HCT116 (cell line): ENCODE measurements around the gene COL12A1. TPM values are rescaled to one million over a fixed set of nuclear protein-coding genes. Genes with fewer than 3 reads are reported as not detected.

Experiments
- ATAC-seq: fragments of 200-7000 bp; cut with Tn5 transposase; 2 replicates; pipeline ENCODE4 v1.9.1; 2020; ENCODE audit warnings: mild to moderate bottlenecking, moderate library complexity
- BruUV-seq: library from RNA; stranded (reverse); fragments of 400-500 nt; replicated peaks from 2 replicates; lab custom pipeline; 2021; lab: Mats Ljungman, UMichigan
- CTCF ChIA-PET: fragments of 300-600 bp; sonication (Branson Sonifier 250); formaldehyde crosslinking; loops from one replicate; lab custom pipeline; 2021; ENCODE audit warnings: antibody characterized with exemption; lab: Charles Lee
- POLR2A ChIA-PET: fragments of 300-600, 350-600 bp; sonication (Branson Sonifier 250); formaldehyde crosslinking; loops from one replicate; lab custom pipeline; 2021; ENCODE audit warnings: antibody characterized with exemption; lab: Charles Lee
- RAD21 ChIA-PET, 2 experiments: fragments of 300-600 bp; sonication (Branson Sonifier 250); formaldehyde crosslinking; loops; one replicate each; lab custom pipeline; 2023; ENCODE audit warnings: low total read pairs in 2 of 2; ENCODE audit not compliant: uncharacterized antibody in 2 of 2, unreplicated experiment in 2 of 2, low non-redundant PET in 1 of 2; lab: Charles Lee
- DNase-seq: peaks from one replicate; pipeline ENCODE4 v3.0.0-alpha.2; 2010; ENCODE audit warnings: low read depth, low spot score
- H2AFZ ChIP-seq: fragments of 200-600 bp; shearing (Covaris generic), sonication (generic); 2 replicates; pipeline ENCODE4 v1.6.1; 2017; ENCODE audit warnings: low read depth, mixed run types, mixed read lengths, antibody characterized with exemption, low read length; ENCODE audit not compliant: poor library complexity, severe bottlenecking
- H3K27ac ChIP-seq: 2 replicates; pipeline ENCODE4 v1.5.1; 2012; ENCODE audit warnings: low read depth, low read length
- H3K27me3 ChIP-seq: fragments of 200-600 bp; sonication (generic); 2 replicates; pipeline ENCODE4 v1.6.1; 2016; ENCODE audit warnings: mixed run types, low read length, mixed read lengths; ENCODE audit not compliant: insufficient read depth
- H3K36me3 ChIP-seq, 2 experiments: fragments of 200-500 bp in 1 of 2; fragments of 200-600 bp in 1 of 2; sonication (Bioruptor generic) in 1 of 2; sonication (generic) in 1 of 2; 2 replicates each; pipeline versions ENCODE4 v1.5.1 to v1.6.1; 2014 to 2016; ENCODE audit warnings: low read length in 2 of 2, inconsistent platforms in 1 of 2, mixed read lengths in 1 of 2, mixed run types in 1 of 2; ENCODE audit not compliant: insufficient read depth in 2 of 2, control insufficient read depth in 1 of 2
- H3K4me1 ChIP-seq, 2 experiments: fragments of 200-600 bp in 1 of 2; sonication (generic) in 1 of 2; 2 replicates each; pipeline versions ENCODE4 v1.5.1 to v1.6.1; 2012 to 2017; ENCODE audit warnings: low read length in 2 of 2, inconsistent platforms in 1 of 2, mild to moderate bottlenecking in 1 of 2, mixed read lengths in 1 of 2, mixed run types in 1 of 2, moderate library complexity in 1 of 2; ENCODE audit not compliant: insufficient read depth in 2 of 2, control insufficient read depth in 1 of 2
- H3K4me2 ChIP-seq: fragments of 200-600 bp; sonication (generic); 2 replicates; pipeline ENCODE4 v1.6.1; 2017; ENCODE audit warnings: mixed run types, low read length, mixed read lengths
- H3K4me3 ChIP-seq, 2 experiments: fragments of 200-600 bp in 1 of 2; sonication (generic) in 1 of 2; replicated peaks in 1 of 2; 2 replicates each; pipeline ENCODE4 v1.5.1; 2011 to 2016; ENCODE audit warnings: low read length in 2 of 2, control low read depth in 1 of 2, low read depth in 1 of 2, mild to moderate bottlenecking in 1 of 2, mixed read lengths in 1 of 2, mixed run types in 1 of 2
- H3K79me2 ChIP-seq: fragments of 200-600 bp; sonication (generic); 2 replicates; pipeline ENCODE4 v1.6.1; 2017; ENCODE audit warnings: mild to moderate bottlenecking, mixed run types, low read length, moderate library complexity, mixed read lengths; ENCODE audit not compliant: insufficient read depth
- H3K9ac ChIP-seq: fragments of 200-600 bp; sonication (generic); 2 replicates; pipeline ENCODE4 v1.6.1; 2016; ENCODE audit warnings: low read length, mixed read lengths
- H3K9me2 ChIP-seq: fragments of 200-600 bp; sonication (generic), shearing (Covaris generic); 2 replicates; pipeline ENCODE4 v1.6.1; 2017; ENCODE audit warnings: mixed run types, mild to moderate bottlenecking, moderate library complexity; ENCODE audit not compliant: insufficient read depth
- H3K9me3 ChIP-seq, 2 experiments: fragments of 200-500 bp in 1 of 2; fragments of 200-600 bp in 1 of 2; sonication (Bioruptor generic) in 1 of 2; sonication (generic) in 1 of 2; 2 replicates each; pipeline ENCODE4 v1.6.1; 2014 to 2017; ENCODE audit warnings: low read length in 2 of 2, mixed read lengths in 2 of 2, inconsistent platforms in 1 of 2, low read depth in 1 of 2, mild to moderate bottlenecking in 1 of 2, mixed run types in 1 of 2, moderate library complexity in 1 of 2; ENCODE audit not compliant: control insufficient read depth in 1 of 2, insufficient read depth in 1 of 2
- H4K20me1 ChIP-seq: fragments of 200-600 bp; sonication (generic), shearing (Covaris generic); 2 replicates; pipeline ENCODE4 v1.6.1; 2017; ENCODE audit warnings: mixed run types, mild to moderate bottlenecking, moderate library complexity; ENCODE audit not compliant: insufficient read depth
- ATF3 ChIP-seq: IDR thresholded peaks from 2 replicates; pipeline ENCODE4 v1.6.1; 2012
- CTCF ChIP-seq, 3 experiments: fragments of 200-600 bp in 1 of 3; sonication (generic) in 1 of 3; IDR thresholded peaks in 2 of 3; conservative IDR thresholded peaks in 1 of 3; 2 replicates each; pipeline ENCODE4 v1.5.1; 2012 to 2017; ENCODE audit warnings: low read depth in 2 of 3, low read length in 2 of 3, antibody characterized with exemption in 1 of 3, borderline replicate concordance in 1 of 3, control low read depth in 1 of 3, mild to moderate bottlenecking in 1 of 3, mixed read lengths in 1 of 3, mixed run types in 1 of 3, moderate library complexity in 1 of 3; ENCODE audit not compliant: insufficient read depth in 1 of 3
- EGR1 ChIP-seq: IDR thresholded peaks from 2 replicates; pipeline ENCODE4 v1.6.1; 2012; ENCODE audit warnings: low read depth
- FOSL1 ChIP-seq: IDR thresholded peaks from 2 replicates; pipeline ENCODE4 v1.6.1; 2012; ENCODE audit warnings: low read depth
- POLR2AphosphoS5 ChIP-seq: IDR thresholded peaks from 2 replicates; pipeline ENCODE4 v1.6.1; 2011; ENCODE audit warnings: mild to moderate bottlenecking, low read depth, low read length, moderate library complexity
- TCF7L2 ChIP-seq: IDR thresholded peaks from 2 replicates; pipeline ENCODE4 v1.7.0; 2011; ENCODE audit warnings: borderline replicate concordance, inconsistent platforms; ENCODE audit not compliant: insufficient read depth, insufficient read length; ENCODE audit errors: extremely low read depth
- ZBTB33 ChIP-seq: IDR thresholded peaks from 2 replicates; pipeline ENCODE4 v1.6.1; 2011; ENCODE audit warnings: mild to moderate bottlenecking, low read length, moderate library complexity; ENCODE audit not compliant: insufficient replicate concordance; ENCODE audit errors: extremely low read depth
- ZNF274 ChIP-seq: fragments of 200-500 bp; sonication (Bioruptor generic); IDR thresholded peaks from 2 replicates; pipeline ENCODE4 v1.6.1; 2014; ENCODE audit warnings: mild to moderate bottlenecking, low read depth, low read length, inconsistent platforms
- intact Hi-C: fragments of 100-400 bp; cut with micrococcal nuclease; formaldehyde crosslinking; loops from 2 replicates; pipeline ENCODE4 v1.10.0; 2022
- total RNA-seq: library from RNA; stranded (reverse); gene quantifications from one replicate; pipeline ENCODE4 v1.2.1, GENCODE V29; 2021; ENCODE audit not compliant: unreplicated experiment

Gene COL12A1
- total RNA-seq, 1 experiment from 2014 or later: 23.5 TPM

DNA sequence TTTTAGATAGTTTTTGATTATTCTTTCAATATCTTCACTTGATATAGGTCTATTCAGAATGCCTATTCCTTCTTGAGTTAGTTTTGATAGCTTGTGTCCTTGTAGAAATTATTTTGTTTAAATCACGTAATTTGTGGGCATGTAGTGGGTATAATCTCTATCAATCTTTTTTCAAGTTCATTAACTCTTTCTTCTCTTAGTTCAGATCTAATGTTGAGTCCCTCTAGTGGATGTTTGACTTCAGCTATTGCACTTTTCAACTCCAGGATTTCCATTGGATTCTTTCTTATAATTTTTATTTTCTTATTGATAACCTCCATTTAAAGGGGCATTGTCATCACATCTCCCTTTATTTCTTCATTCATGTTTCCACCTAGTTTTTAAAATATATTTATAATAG is 135.6 kb downstream of the COL12A1 start:
- H3K27me3 ChIP-seq: no peaks in the 10 kb centered on the region

More for the DNA sequence above, 135.6 kb downstream of the COL12A1 start:
- Histone ChIP-seq H3K36me3 (no peaks in the 10 kb centered on the region), H3K79me2 (no peaks in the 10 kb centered on the region), H3K27ac (no peak overlapping the region), H4K20me1 (no peaks in the 10 kb centered on the region), H3K9me3 (no peaks in the 10 kb centered on the region; a peak in 2 of 4 replicates), H3K4me3 (no peak overlapping the region), H3K4me1 (peaks cover 10 to 17% of the 10 kb centered on the region in 2 experiments), H3K9ac (no peak overlapping the region), H3K4me2 (no peak overlapping the region), H3K9me2 (no peaks in the 10 kb centered on the region), H2AFZ (no peak overlapping the region)
- intact Hi-C loops: no loop called here
- DNase-seq: no peak
- BruUV-seq: no TSS peak
- no peak for TF ChIP-seq ATF3
- TF ChIP-seq CTCF (IDR thresholded peaks at IDR 0.05 in 2 of 3, conservative IDR thresholded peaks at IDR 0.05 in 1 of 3; ENCODE audit: borderline replicate concordance in 1 of 3, insufficient read depth in 1 of 3, low read depth in 2 of 3, low read length in 2 of 3): peak in 1 of 3 experiments; percentile 19; a peak in 1 of 6 replicates
- TF ChIP-seq POLR2AphosphoS5: no peak
- no peak for TF ChIP-seq ZNF274
- no peak for TF ChIP-seq ZBTB33
- TF ChIP-seq FOSL1: no peak
- TF ChIP-seq TCF7L2: no peak
- TF ChIP-seq EGR1: no peak
- ChIA-PET POLR2A (no interaction called here), CTCF (no interaction called here), RAD21 (no interaction called here)
- no peak for ATAC-seq
